A549 (cell line): ENCODE results near the gene CA7. TPM values are rescaled to one million over a fixed set of nuclear protein-coding genes. Genes with fewer than 3 reads are reported as not detected.

Source experiments
- ATAC-seq, 2 experiments: fragments of 200-7000 bp in 1 of 2; fragments of >200 bp in 1 of 2; cut with Nextera tagmentation in 1 of 2; cut with Tn5 transposase in 1 of 2; 3 replicates each; pipeline versions ENCODE4 v1.8.0 to v1.9.1; 2018 to 2020; ENCODE audit warnings: mild to moderate bottlenecking in 1 of 2, moderate library complexity in 1 of 2
- CTCF ChIA-PET: fragments of 300-600 bp; sonication (Branson Sonifier 250); formaldehyde crosslinking; extraction: SDS; loops from one replicate; lab custom pipeline; 2021; ENCODE audit warnings: antibody characterized with exemption, inconsistent platforms; lab: Yijun Ruan, JAX
- POLR2A ChIA-PET: fragments of 350-600 bp; formaldehyde crosslinking; extraction: SDS; loops from one replicate; lab custom pipeline; 2021; ENCODE audit warnings: antibody characterized with exemption, inconsistent platforms; lab: Yijun Ruan, JAX
- DNase-seq, 2 experiments: peaks; one replicate each; pipeline versions ENCODE4 v3.0.0 to v3.0.0-alpha.2; 2011 to 2016; ENCODE audit warnings: low read depth in 1 of 2, low spot score in 1 of 2
- FAIRE-seq: peaks from 2 replicates; lab custom pipeline; 2011; peaks lifted over from hg19 to GRCh38; lab: Jason Lieb, UNC
- H3K27ac ChIP-seq, 2 experiments: fragments of >200 bp; sonication (Bioruptor Twin); formaldehyde crosslinking; 3 replicates each; pipeline ENCODE4 v1.5.1; 2016 to 2017
- H3K4me1 ChIP-seq: fragments of >200 bp; sonication (Bioruptor Twin); formaldehyde crosslinking; 3 replicates; pipeline ENCODE4 v1.6.1; 2016
- H3K4me2 ChIP-seq: fragments of >200 bp; sonication (Bioruptor Twin); formaldehyde crosslinking; 3 replicates; pipeline ENCODE4 v1.6.1; 2016
- H3K4me3 ChIP-seq: fragments of >200 bp; sonication (Bioruptor Twin); formaldehyde crosslinking; 3 replicates; pipeline ENCODE4 v1.5.1; 2016
- H3K9me3 ChIP-seq: fragments of >200 bp; sonication (Bioruptor Twin); formaldehyde crosslinking; 3 replicates; pipeline ENCODE4 v1.6.1; 2016
- BHLHE40 ChIP-seq: IDR thresholded peaks from 2 replicates; pipeline ENCODE4 v1.6.1; 2012; ENCODE audit warnings: low read depth, low read length, inconsistent platforms
- CBX2 ChIP-seq: fragments of 200-600 bp; sonication (generic); IDR thresholded peaks from 2 replicates; pipeline ENCODE4 v1.6.1; 2016; ENCODE audit warnings: low read depth, mild to moderate bottlenecking, borderline replicate concordance
- CBX8 ChIP-seq: fragments of 200-600 bp; sonication (generic); IDR thresholded peaks from 2 replicates; pipeline ENCODE4 v1.6.1; 2016
- FOSB ChIP-seq: fragments of 250-450 bp; sonication (Bioruptor Pico); IDR thresholded peaks from 2 replicates; pipeline ENCODE4 v1.5.0; 2020; ENCODE audit warnings: mild to moderate bottlenecking, moderate library complexity
- GATA3 ChIP-seq: IDR thresholded peaks from 2 replicates; pipeline ENCODE4 v1.6.1; 2012; ENCODE audit warnings: borderline replicate concordance
- HOXA7 ChIP-seq: fragments of 250-450 bp; sonication (Bioruptor Pico); IDR thresholded peaks from 2 replicates; pipeline ENCODE4 v1.5.0; 2020; ENCODE audit warnings: mild to moderate bottlenecking, moderate library complexity
- KDM1A ChIP-seq: fragments of 200-600 bp; sonication (generic); IDR thresholded peaks from 2 replicates; pipeline ENCODE4 v1.6.1; 2016; ENCODE audit warnings: low read depth, mild to moderate bottlenecking
- POLR2A ChIP-seq: IDR thresholded peaks from 2 replicates; pipeline ENCODE4 v1.6.1; 2012; ENCODE audit warnings: mild to moderate bottlenecking, low read length
- POLR2AphosphoS2 ChIP-seq: conservative IDR thresholded peaks from 2 replicates; pipeline ENCODE4 v1.6.1; 2012; ENCODE audit warnings: low read length, improper control_type of control experiment, inconsistent platforms
- RFX5 ChIP-seq: fragments of 450-650 bp; IDR thresholded peaks from 2 replicates; pipeline ENCODE4 v1.7.1; 2014; ENCODE audit warnings: antibody characterized with exemption, mild to moderate bottlenecking, moderate library complexity
- RNF2 ChIP-seq: fragments of 200-600 bp; sonication (generic); IDR thresholded peaks from 2 replicates; pipeline ENCODE4 v1.6.1; 2016; ENCODE audit warnings: low read depth, mild to moderate bottlenecking, antibody characterized with exemption, moderate library complexity, borderline replicate concordance
- SMC3 ChIP-seq: fragments of >200 bp; sonication (Bioruptor Twin); formaldehyde crosslinking; IDR thresholded peaks from 3 replicates; pipeline ENCODE4 v1.6.1; 2018; ENCODE audit warnings: inconsistent platforms
- SREBF2 ChIP-seq: fragments of 450-650 bp; IDR thresholded peaks from 2 replicates; pipeline ENCODE4 v1.6.1; 2014; ENCODE audit warnings: mild to moderate bottlenecking, moderate library complexity
- ZFP36 ChIP-seq: fragments of 450-650 bp; IDR thresholded peaks from 2 replicates; pipeline ENCODE4 v1.6.1; 2014; ENCODE audit warnings: borderline replicate concordance; ENCODE audit not compliant: partially characterized antibody
- ZNF302 ChIP-seq: fragments of 250-450 bp; sonication (Bioruptor Pico); IDR thresholded peaks from 2 replicates; pipeline ENCODE4 v1.9.0; 2021; ENCODE audit warnings: inconsistent platforms, mild to moderate bottlenecking, moderate library complexity
- ZSCAN20 ChIP-seq: fragments of 250-450 bp; sonication (Bioruptor Pico); IDR thresholded peaks from 2 replicates; pipeline ENCODE4 v1.8.0; 2022; ENCODE audit warnings: mild to moderate bottlenecking, moderate library complexity
- WGBS: methylation state at CpG from one replicate; pipeline ENCODE4 v1.1.6; 2017; ENCODE audit errors: missing lambda C conversion rate; 5-methylcytosine and 5-hydroxymethylcytosine counted together
- polyA plus RNA-seq, 4 experiments: library from polyadenylated mRNA; depleted of rRNA in 3 of 4; stranded (reverse); fragments of >200 nt; fragmentation: RNase III in 1 of 4; extraction: RNeasy Plus Mini Kit Qiagen cat#74134 plus additional on column Dnase treatment in 1 of 4; gene quantifications; 2 replicates in 3 of 4; 3 replicates in 1 of 4; pipeline ENCODE4 v1.2.3, GENCODE V29; 2011 to 2017
- TF ChIP-seq, protein P1 (sequence below): fragments of >200 bp; sonication (Bioruptor Twin); formaldehyde crosslinking; IDR thresholded peaks from 3 replicates; pipeline ENCODE4 v1.6.1; 2016
- TF ChIP-seq, protein P2 (sequence below): IDR thresholded peaks from 2 replicates; pipeline ENCODE4 v1.6.1; 2012
- TF ChIP-seq, protein P3 (sequence below): fragments of 450-650 bp; IDR thresholded peaks from 2 replicates; pipeline ENCODE4 v1.6.1; 2014; ENCODE audit warnings: antibody characterized with exemption
- TF ChIP-seq, protein P4 (sequence below): fragments of >200 bp; sonication (Bioruptor Twin); formaldehyde crosslinking; IDR thresholded peaks from 3 replicates; pipeline ENCODE4 v1.5.1; 2016
- TF ChIP-seq, protein P5 (sequence below): IDR thresholded peaks from 2 replicates; pipeline ENCODE4 v1.6.1; 2012; ENCODE audit warnings: low read depth, borderline replicate concordance
- TF ChIP-seq, protein P6 (sequence below): fragments of 150-350 bp; IDR thresholded peaks from 2 replicates; pipeline ENCODE4 v1.6.1; 2014; ENCODE audit warnings: low read depth, mild to moderate bottlenecking, low read length

The CA7 gene
- polyA plus RNA-seq, 2 of the 4 experiments (the other 2 are of a cell fraction) = not detected

DNA sequence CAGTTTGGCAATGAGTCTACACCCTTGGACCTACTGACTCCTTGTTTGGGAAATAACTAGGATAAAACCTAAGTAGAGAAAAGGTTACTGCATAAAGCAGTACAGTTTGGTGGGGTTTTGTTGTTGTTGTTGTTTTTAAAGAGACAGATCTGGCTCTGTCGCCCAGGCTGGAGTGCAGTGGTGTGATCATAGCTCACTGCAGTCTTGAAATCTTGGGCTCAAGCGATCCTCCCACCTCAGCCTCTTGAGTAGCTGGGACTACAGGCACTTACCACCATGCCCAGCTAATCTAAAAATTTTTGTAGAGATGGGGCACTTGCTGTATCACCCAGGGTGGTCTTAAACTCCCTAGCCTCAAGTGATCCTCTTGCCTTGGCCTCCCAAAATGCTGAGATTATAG, 37.3 kb downstream of the CA7 start (continued):
- TF ChIP-seq RNF2 (no peak), CBX2 (no peak)

DNA sequence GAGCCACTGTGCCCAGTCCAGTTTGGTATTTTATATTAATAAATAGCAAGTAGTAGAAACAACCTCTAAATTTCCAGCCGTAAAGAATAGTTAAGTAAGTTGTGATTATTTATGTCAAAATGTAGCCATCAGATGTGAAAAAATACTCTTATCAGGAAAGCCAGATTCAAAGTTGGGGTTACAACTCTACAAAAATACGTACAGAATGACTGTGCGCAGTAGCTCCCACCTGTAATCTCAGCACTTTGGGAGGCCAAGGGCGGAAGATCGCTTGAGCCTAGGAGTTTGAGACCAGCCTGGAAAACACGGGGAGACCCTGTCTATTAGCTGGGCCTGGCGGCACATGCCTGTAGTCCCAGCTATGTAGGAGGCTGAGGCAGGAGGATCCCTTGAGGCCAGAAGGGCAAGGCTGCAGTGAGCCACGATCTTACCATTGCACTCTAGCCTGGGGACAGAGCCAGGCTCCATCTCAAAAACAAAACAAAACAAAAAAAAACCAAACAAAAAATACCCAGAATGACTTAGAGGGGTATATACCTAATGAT, 37.8 kb downstream of the CA7 start:
- ATAC-seq (no peak), DNase-seq (no peak)
- ChIA-PET CTCF (interaction anchor here (0.6 to 40.8 kb wide), 13 partner anchors 7 to 624 kb away, joined by 3 to 837 read pairs (median 4); partner anchors contain the start of genes CDH16, CES3, NAE1 and RRAD), POLR2A (no interaction called here)
- H3K4me1 ChIP-seq = peaks cover 13% of the 10 kb centered on the region; the same call in 2 of the 3 replicates
- no peak overlapping the region for H3K27ac ChIP-seq
- no peak for TF ChIP-seq RFX5
- TF ChIP-seq, protein P1, sequence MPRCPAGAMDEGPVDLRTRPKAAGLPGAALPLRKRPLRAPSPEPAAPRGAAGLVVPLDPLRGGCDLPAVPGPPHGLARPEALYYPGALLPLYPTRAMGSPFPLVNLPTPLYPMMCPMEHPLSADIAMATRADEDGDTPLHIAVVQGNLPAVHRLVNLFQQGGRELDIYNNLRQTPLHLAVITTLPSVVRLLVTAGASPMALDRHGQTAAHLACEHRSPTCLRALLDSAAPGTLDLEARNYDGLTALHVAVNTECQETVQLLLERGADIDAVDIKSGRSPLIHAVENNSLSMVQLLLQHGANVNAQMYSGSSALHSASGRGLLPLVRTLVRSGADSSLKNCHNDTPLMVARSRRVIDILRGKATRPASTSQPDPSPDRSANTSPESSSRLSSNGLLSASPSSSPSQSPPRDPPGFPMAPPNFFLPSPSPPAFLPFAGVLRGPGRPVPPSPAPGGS = no peak
- TF ChIP-seq KDM1A = no peak
- TF ChIP-seq, all 56 proteins: peak for 0
- WGBS = 92% methylated on average over 8 of the region's 8 CpGs
- Histone ChIP-seq H3K9me3 (no peaks in the 10 kb centered on the region), H3K4me2 (peak overlapping the region; percentile 89; the same call in 1 of the 3 replicates), H3K4me3 (no peak overlapping the region)
- FAIRE-seq = no peak

DNA sequence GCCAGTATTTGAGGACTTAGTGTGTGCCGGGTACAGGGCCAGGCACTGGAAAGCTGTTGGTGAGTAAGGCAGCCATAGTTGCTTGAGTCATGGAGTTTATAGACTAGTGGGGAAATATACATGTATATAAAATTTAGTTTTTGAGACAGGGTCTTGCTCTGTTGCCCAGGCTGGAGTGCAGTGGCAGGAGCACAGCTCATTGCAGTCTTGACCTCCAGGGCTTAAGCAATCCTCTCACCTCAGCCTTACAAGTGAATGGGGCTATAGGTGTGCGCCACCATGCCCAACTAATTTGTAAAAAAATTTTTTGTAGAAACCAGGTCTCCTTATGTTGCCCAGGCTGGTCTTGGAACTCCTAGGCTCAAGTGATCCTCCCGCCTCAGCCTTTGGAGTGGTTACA, 38.5 kb downstream of the CA7 start:
- H3K4me2 ChIP-seq = no peak overlapping the region
- FAIRE-seq = no peak
- WGBS = 96% methylated on average over 3 of the region's 3 CpGs
- no peak overlapping the region for H3K27ac ChIP-seq
- DNase-seq = no peak
- TF ChIP-seq, protein P2, sequence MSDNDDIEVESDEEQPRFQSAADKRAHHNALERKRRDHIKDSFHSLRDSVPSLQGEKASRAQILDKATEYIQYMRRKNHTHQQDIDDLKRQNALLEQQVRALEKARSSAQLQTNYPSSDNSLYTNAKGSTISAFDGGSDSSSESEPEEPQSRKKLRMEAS = no peak
- TF ChIP-seq, protein P3, sequence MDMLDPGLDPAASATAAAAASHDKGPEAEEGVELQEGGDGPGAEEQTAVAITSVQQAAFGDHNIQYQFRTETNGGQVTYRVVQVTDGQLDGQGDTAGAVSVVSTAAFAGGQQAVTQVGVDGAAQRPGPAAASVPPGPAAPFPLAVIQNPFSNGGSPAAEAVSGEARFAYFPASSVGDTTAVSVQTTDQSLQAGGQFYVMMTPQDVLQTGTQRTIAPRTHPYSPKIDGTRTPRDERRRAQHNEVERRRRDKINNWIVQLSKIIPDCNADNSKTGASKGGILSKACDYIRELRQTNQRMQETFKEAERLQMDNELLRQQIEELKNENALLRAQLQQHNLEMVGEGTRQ = no peak
- TF ChIP-seq ZSCAN20 (no peak), BHLHE40 (no peak), FOSB (no peak), CBX2 (no peak), CBX8 (no peak), POLR2A (no peak), POLR2AphosphoS2 (no peak), HOXA7 (CRISPR knock-in tag) (no peak), ZNF302 (no peak), SREBF2 (no peak), ZFP36 (no peak), SMC3 (no peak), GATA3 (no peak)
- TF ChIP-seq, protein P4, sequence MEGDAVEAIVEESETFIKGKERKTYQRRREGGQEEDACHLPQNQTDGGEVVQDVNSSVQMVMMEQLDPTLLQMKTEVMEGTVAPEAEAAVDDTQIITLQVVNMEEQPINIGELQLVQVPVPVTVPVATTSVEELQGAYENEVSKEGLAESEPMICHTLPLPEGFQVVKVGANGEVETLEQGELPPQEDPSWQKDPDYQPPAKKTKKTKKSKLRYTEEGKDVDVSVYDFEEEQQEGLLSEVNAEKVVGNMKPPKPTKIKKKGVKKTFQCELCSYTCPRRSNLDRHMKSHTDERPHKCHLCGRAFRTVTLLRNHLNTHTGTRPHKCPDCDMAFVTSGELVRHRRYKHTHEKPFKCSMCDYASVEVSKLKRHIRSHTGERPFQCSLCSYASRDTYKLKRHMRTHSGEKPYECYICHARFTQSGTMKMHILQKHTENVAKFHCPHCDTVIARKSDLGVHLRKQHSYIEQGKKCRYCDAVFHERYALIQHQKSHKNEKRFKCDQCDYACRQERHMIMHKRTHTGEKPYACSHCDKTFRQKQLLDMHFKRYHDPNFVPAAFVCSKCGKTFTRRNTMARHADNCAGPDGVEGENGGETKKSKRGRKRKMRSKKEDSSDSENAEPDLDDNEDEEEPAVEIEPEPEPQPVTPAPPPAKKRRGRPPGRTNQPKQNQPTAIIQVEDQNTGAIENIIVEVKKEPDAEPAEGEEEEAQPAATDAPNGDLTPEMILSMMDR = no peak
- TF ChIP-seq, protein P5, sequence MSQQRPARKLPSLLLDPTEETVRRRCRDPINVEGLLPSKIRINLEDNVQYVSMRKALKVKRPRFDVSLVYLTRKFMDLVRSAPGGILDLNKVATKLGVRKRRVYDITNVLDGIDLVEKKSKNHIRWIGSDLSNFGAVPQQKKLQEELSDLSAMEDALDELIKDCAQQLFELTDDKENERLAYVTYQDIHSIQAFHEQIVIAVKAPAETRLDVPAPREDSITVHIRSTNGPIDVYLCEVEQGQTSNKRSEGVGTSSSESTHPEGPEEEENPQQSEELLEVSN = no peak
- TF ChIP-seq, protein P6, sequence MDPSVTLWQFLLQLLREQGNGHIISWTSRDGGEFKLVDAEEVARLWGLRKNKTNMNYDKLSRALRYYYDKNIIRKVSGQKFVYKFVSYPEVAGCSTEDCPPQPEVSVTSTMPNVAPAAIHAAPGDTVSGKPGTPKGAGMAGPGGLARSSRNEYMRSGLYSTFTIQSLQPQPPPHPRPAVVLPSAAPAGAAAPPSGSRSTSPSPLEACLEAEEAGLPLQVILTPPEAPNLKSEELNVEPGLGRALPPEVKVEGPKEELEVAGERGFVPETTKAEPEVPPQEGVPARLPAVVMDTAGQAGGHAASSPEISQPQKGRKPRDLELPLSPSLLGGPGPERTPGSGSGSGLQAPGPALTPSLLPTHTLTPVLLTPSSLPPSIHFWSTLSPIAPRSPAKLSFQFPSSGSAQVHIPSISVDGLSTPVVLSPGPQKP = no peak
- TF ChIP-seq, protein P1 = no peak
- peaks cover 13% of the 10 kb centered on the region; the same call in 2 of the 3 replicates for H3K4me1 ChIP-seq
- ChIA-PET CTCF (interaction anchor here (0.7 to 40.8 kb wide), 11 partner anchors 8 to 185 kb away, joined by 3 to 837 read pairs (median 5); partner anchors contain the start of genes CDH16, CES3, NAE1 and RRAD), POLR2A (no interaction called here)
- ATAC-seq = no peak
- H3K4me3 ChIP-seq = no peak overlapping the region
- H3K9me3 ChIP-seq = no peaks in the 10 kb centered on the region
